OCI-LY7 (cell line): ENCODE measurements around the gene RAX. TPM values are rescaled to one million over a fixed set of nuclear protein-coding genes. Genes with fewer than 3 reads are reported as not detected.

ENCODE experiments used
- BruUV-seq: library from RNA; stranded (reverse); fragments of 400-500 nt; replicated peaks from 2 replicates; lab custom pipeline; 2021; lab: Mats Ljungman, UMichigan
- CTCF ChIA-PET: fragments of 300-600 bp; sonication (Branson Sonifier 250); formaldehyde crosslinking; loops from one replicate; lab custom pipeline; 2022; ENCODE audit warnings: antibody characterized with exemption; ENCODE audit not compliant: unreplicated experiment; lab: Charles Lee
- POLR2A ChIA-PET: fragments of 300-600 bp; sonication (Branson Sonifier 250); formaldehyde crosslinking; loops from one replicate; lab custom pipeline; 2022; ENCODE audit warnings: antibody characterized with exemption; lab: Charles Lee
- DNase-seq: peaks from one replicate; pipeline ENCODE4 v3.0.0-alpha.2; 2015; ENCODE audit warnings: low spot score
- H2AFZ ChIP-seq: fragments of 200-600 bp; sonication (generic), shearing (Covaris generic); 2 replicates; pipeline ENCODE4 v1.6.1; 2014; ENCODE audit warnings: mild to moderate bottlenecking, antibody characterized with exemption, low read length, moderate library complexity
- H3K27ac ChIP-seq: fragments of 200-600 bp; sonication (generic); 2 replicates; pipeline ENCODE4 v1.5.1; 2014; ENCODE audit warnings: mixed run types, low read depth, mild to moderate bottlenecking, moderate library complexity, low read length, inconsistent platforms; ENCODE audit not compliant: poor library complexity, severe bottlenecking
- H3K36me3 ChIP-seq: fragments of 200-600 bp; sonication (generic); 2 replicates; pipeline ENCODE4 v1.6.1; 2014; ENCODE audit warnings: mild to moderate bottlenecking, antibody characterized with exemption, low read length, moderate library complexity, mixed read lengths; ENCODE audit not compliant: insufficient read depth
- H3K4me1 ChIP-seq: fragments of 200-600 bp; sonication (generic); 2 replicates; pipeline ENCODE4 v1.5.1; 2014; ENCODE audit warnings: mild to moderate bottlenecking, low read length; ENCODE audit not compliant: insufficient read depth, poor library complexity, severe bottlenecking
- H3K4me2 ChIP-seq: fragments of 200-600 bp; sonication (generic); 2 replicates; pipeline ENCODE4 v1.6.1; 2014; ENCODE audit warnings: mild to moderate bottlenecking, low read length
- H3K4me3 ChIP-seq: fragments of 200-600 bp; sonication (generic); 2 replicates; pipeline ENCODE4 v1.5.1; 2014; ENCODE audit warnings: mild to moderate bottlenecking, low read depth, low read length; ENCODE audit not compliant: poor library complexity, severe bottlenecking
- H3K79me2 ChIP-seq: fragments of 200-600 bp; sonication (generic); 2 replicates; pipeline ENCODE4 v1.6.1; 2016; ENCODE audit warnings: low read depth, mild to moderate bottlenecking, low read length, moderate library complexity, mixed read lengths; ENCODE audit not compliant: insufficient read depth
- H3K9me2 ChIP-seq: fragments of 200-600 bp; sonication (generic); 2 replicates; pipeline ENCODE4 v1.6.1; 2016; ENCODE audit warnings: mild to moderate bottlenecking, low read length, mixed read lengths; ENCODE audit not compliant: insufficient read depth
- H3K9me3 ChIP-seq: fragments of 200-600 bp; sonication (generic); 2 replicates; pipeline ENCODE4 v1.6.1; 2014; ENCODE audit warnings: mild to moderate bottlenecking, mixed run types, low read length, mixed read lengths
- H4K20me1 ChIP-seq: fragments of 200-600 bp; sonication (generic); 2 replicates; pipeline ENCODE4 v1.6.1; 2014; ENCODE audit warnings: mild to moderate bottlenecking, antibody characterized with exemption, low read length, moderate library complexity, mixed read lengths; ENCODE audit not compliant: insufficient read depth
- EZH2phosphoT487 ChIP-seq: fragments of 200-600 bp; sonication (generic); IDR thresholded peaks from 2 replicates; pipeline ENCODE4 v1.6.1; 2018; ENCODE audit warnings: low read depth, borderline replicate concordance, mild to moderate bottlenecking, mixed run types, antibody characterized with exemption, low read length, moderate library complexity, mixed read lengths
- intact Hi-C: fragments of 100-400 bp; cut with micrococcal nuclease; formaldehyde crosslinking; loops from one replicate; pipeline ENCODE4 v1.10.0; 2022; ENCODE audit not compliant: unreplicated experiment
- total RNA-seq, 2 experiments: library from RNA; depleted of rRNA in 1 of 2; stranded (reverse); fragments of >200 nt in 1 of 2; shearing (Covaris generic) in 1 of 2; gene quantifications; 2 replicates each; pipeline ENCODE4 v1.2.3, GENCODE V29; 2014 to 2022
- TF ChIP-seq, protein P1 (sequence below): fragments of 200-600 bp; sonication (generic); conservative IDR thresholded peaks from 2 replicates; pipeline ENCODE4 v1.5.1; 2014; ENCODE audit warnings: mild to moderate bottlenecking, antibody characterized with exemption, low read length, moderate library complexity, mixed read lengths

Gene RAX
- total RNA-seq, 2 experiments from 2014 or later: not detected

GRCh38 chr18:59267503-59268126, 5.6 kb downstream of the RAX start:
- Histone ChIP-seq H3K36me3 (no peaks in the 10 kb centered on the region), H3K4me2 (no peak overlapping the region), H3K9me3 (no peaks in the 10 kb centered on the region), H3K79me2 (no peaks in the 10 kb centered on the region), H3K4me1 (no peaks in the 10 kb centered on the region), H3K27ac (no peak overlapping the region), H3K9me2 (no peaks in the 10 kb centered on the region), H4K20me1 (no peaks in the 10 kb centered on the region), H2AFZ (no peak overlapping the region), H3K4me3 (no peak overlapping the region)
- no TSS peak for BruUV-seq
- intact Hi-C loops: no loop called here
- CTCF ChIA-PET: no interaction called here
- TF ChIP-seq, protein P1, sequence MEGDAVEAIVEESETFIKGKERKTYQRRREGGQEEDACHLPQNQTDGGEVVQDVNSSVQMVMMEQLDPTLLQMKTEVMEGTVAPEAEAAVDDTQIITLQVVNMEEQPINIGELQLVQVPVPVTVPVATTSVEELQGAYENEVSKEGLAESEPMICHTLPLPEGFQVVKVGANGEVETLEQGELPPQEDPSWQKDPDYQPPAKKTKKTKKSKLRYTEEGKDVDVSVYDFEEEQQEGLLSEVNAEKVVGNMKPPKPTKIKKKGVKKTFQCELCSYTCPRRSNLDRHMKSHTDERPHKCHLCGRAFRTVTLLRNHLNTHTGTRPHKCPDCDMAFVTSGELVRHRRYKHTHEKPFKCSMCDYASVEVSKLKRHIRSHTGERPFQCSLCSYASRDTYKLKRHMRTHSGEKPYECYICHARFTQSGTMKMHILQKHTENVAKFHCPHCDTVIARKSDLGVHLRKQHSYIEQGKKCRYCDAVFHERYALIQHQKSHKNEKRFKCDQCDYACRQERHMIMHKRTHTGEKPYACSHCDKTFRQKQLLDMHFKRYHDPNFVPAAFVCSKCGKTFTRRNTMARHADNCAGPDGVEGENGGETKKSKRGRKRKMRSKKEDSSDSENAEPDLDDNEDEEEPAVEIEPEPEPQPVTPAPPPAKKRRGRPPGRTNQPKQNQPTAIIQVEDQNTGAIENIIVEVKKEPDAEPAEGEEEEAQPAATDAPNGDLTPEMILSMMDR: no peak
- TF ChIP-seq EZH2phosphoT487: no peak
- DNase-seq: no peak
- POLR2A ChIA-PET: no interaction called here

DNA sequence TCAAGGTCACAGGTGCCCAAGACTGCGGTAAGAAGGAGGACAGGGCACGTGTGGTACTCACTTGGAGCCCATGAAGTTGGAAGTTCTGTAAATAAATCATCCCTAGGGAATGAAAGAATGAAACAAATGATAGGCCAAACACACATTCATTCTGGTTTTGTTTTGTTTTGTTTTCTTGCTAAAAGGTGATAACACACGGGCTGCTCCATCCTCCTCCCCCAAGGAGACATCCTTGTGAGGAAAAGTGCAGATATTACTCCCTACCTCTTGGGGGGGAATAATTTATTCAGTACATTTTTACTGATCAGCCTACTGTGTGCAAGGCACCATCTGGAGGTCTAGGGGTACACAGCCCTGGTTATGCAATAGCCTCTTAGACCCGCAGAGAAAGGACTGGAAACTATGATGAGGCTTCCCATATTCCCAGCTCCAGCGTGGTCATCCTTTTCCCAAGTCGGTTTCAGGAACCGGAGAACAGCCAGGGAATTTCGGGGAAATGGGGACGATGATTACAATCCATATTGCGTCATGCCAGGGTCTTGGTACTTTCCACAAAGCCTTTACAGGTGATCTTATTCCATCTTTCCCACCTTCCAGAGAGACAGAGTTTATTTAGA, 6.3 kb downstream of the RAX start:
- no peaks in the 10 kb centered on the region for H3K9me3 ChIP-seq
- H3K4me2 ChIP-seq: no peak overlapping the region
- H3K79me2 ChIP-seq: no peaks in the 10 kb centered on the region
- no peaks in the 10 kb centered on the region for H4K20me1 ChIP-seq
- H3K4me3 ChIP-seq: no peak overlapping the region
- no peaks in the 10 kb centered on the region for H3K9me2 ChIP-seq
- intact Hi-C loops: no loop called here
- no peak for DNase-seq
- no peak for TF ChIP-seq EZH2phosphoT487
- TF ChIP-seq, protein P1: no peak
- no peaks in the 10 kb centered on the region for H3K36me3 ChIP-seq
- H3K27ac ChIP-seq: no peak overlapping the region
- ChIA-PET CTCF (no interaction called here), POLR2A (no interaction called here)
- no TSS peak for BruUV-seq
- H2AFZ ChIP-seq: no peak overlapping the region
- H3K4me1 ChIP-seq: no peaks in the 10 kb centered on the region

- no peaks in the 10 kb centered on the region for H3K9me2 ChIP-seq
- H3K9me3 ChIP-seq: no peaks in the 10 kb centered on the region
- H3K79me2 ChIP-seq: no peaks in the 10 kb centered on the region
- no TSS peak for BruUV-seq
- POLR2A ChIA-PET: no interaction called here
- H3K4me3 ChIP-seq: no peak overlapping the region
- H3K4me1 ChIP-seq: no peaks in the 10 kb centered on the region
- intact Hi-C loops: no loop called here
- H2AFZ ChIP-seq: no peak overlapping the region
- no peak for TF ChIP-seq EZH2phosphoT487
- TF ChIP-seq, protein P1: no peak
- no peaks in the 10 kb centered on the region for H3K36me3 ChIP-seq
- H3K27ac ChIP-seq: no peak overlapping the region
- CTCF ChIA-PET: no interaction called here
- DNase-seq: no peak
- no peak overlapping the region for H3K4me2 ChIP-seq
- no peaks in the 10 kb centered on the region for H4K20me1 ChIP-seq
These were observed 6.8 kb downstream of the RAX start for GRCh38 chr18:59266459-59266858.
